Fibroblast of skin of left quadriceps (primary cell): ENCODE data around the gene EML2.
A peak's percentile ranks its signal among the peaks of the same experiment; 100 is the strongest.
"Not testable (repeated sequence)": the region's sequence is repeated elsewhere in the genome, so short reads cannot be mapped to it uniquely, and the experiment has no call there.

Experiments used
- DNase-seq, 2 experiments: peaks; one replicate each; pipeline ENCODE4 v3.0.0-alpha.2; 2013; ENCODE audit warnings: low read depth in 2 of 2

EML2 gene

GRCh38 chr19:45638930-45639729, at the start of gene EML2:
EML2 (minus strand) TSS chr19:45639397; CDS start chr19:45639376, 21 bp downstream.
- no peak for DNase-seq

GRCh38 chr19:45687599-45687998, 48.4 kb upstream of the EML2 start:
- DNase-seq: no peak

GRCh38 chr19:45685045-45685444, 45.8 kb upstream of the EML2 start:
- not testable (repeated sequence) for DNase-seq

- DNase-seq: no peak
Observed at GRCh38 chr19:45682908-45683307, 43.7 kb upstream of the EML2 start.

- DNase-seq: no peak
Observed at GRCh38 chr19:45682117-45682516, 42.9 kb upstream of the EML2 start.

GRCh38 chr19:45681391-45682015, 42.3 kb upstream of the EML2 start:
- DNase-seq: peak in 1 of 2 experiments; percentile 35

GRCh38 chr19:45677351-45678230, 38.4 kb upstream of the EML2 start:
- DNase-seq: peak in 1 of 2 experiments; percentile 39

GRCh38 chr19:45676851-45677263, 37.7 kb upstream of the EML2 start:
- DNase-seq: no peak

GRCh38 chr19:45674946-45675345, 35.7 kb upstream of the EML2 start:
- no peak for DNase-seq

- DNase-seq: peak; percentile 40 to 41
Observed at GRCh38 chr19:45670670-45671453, 31.7 kb upstream of the EML2 start.

GRCh38 chr19:45668342-45668871, 29.2 kb upstream of the EML2 start:
- DNase-seq: no peak

- no peak for DNase-seq
Observed at GRCh38 chr19:45667620-45668341, 28.6 kb upstream of the EML2 start, which contains the start of gene GIPR. GIPR (plus strand) TSS chr19:45668221; CDS start chr19:45669521, 1,300 bp downstream.

GRCh38 chr19:45664575-45664974, 25.4 kb upstream of the EML2 start:
- DNase-seq: no peak

GRCh38 chr19:45663800-45664199, 24.6 kb upstream of the EML2 start:
- DNase-seq: no peak

GRCh38 chr19:45660636-45661035, 21.4 kb upstream of the EML2 start:
- no peak for DNase-seq

GRCh38 chr19:45659096-45659729, 20.0 kb upstream of the EML2 start:
- DNase-seq: no peak

- DNase-seq: no peak
Observed at GRCh38 chr19:45657520-45658167, 18.4 kb upstream of the EML2 start.

GRCh38 chr19:45655073-45655472, 15.9 kb upstream of the EML2 start:
- DNase-seq: no peak

GRCh38 chr19:45653634-45654033, 14.4 kb upstream of the EML2 start:
- no peak for DNase-seq
